GM18526 (cell line): ENCODE results near the gene ZNF74.

Experiments used
- POLR2A ChIP-seq: IDR thresholded peaks from 3 replicates; pipeline ENCODE4 v1.6.1; 2011; ENCODE audit not compliant: insufficient read length; ENCODE audit errors: extremely low read depth

ZNF74 gene

GRCh38 chr22:20408891-20409290 is 14.9 kb downstream of the ZNF74 start:
- no peak for TF ChIP-seq POLR2A

- TF ChIP-seq POLR2A: no peak
These were observed 18.7 kb downstream of the ZNF74 start for GRCh38 chr22:20412474-20413216.

GRCh38 chr22:20413217-20414058 is 19.5 kb downstream of the ZNF74 start:
- TF ChIP-seq POLR2A: no peak

- no peak for TF ChIP-seq POLR2A
These were observed 20.1 kb downstream of the ZNF74 start for GRCh38 chr22:20414059-20414440.

- no peak for TF ChIP-seq POLR2A
These were observed 20.5 kb downstream of the ZNF74 start for GRCh38 chr22:20414450-20414849.

GRCh38 chr22:20418211-20418788 is 24.3 kb downstream of the ZNF74 start:
- no peak for TF ChIP-seq POLR2A

GRCh38 chr22:20419664-20419951 is 25.7 kb downstream of the ZNF74 start:
- TF ChIP-seq POLR2A: no peak

- no peak for TF ChIP-seq POLR2A
These were observed 26.3 kb downstream of the ZNF74 start for GRCh38 chr22:20420157-20420842.

- TF ChIP-seq POLR2A: no peak
These were observed 27.5 kb downstream of the ZNF74 start for GRCh38 chr22:20421507-20421874.

- no peak for TF ChIP-seq POLR2A
These were observed 28.5 kb downstream of the ZNF74 start for GRCh38 chr22:20422271-20423007.

- no peak for TF ChIP-seq POLR2A
These were observed 29.3 kb downstream of the ZNF74 start for GRCh38 chr22:20423008-20423905.

GRCh38 chr22:20423906-20424551 is 30.1 kb downstream of the ZNF74 start:
- no peak for TF ChIP-seq POLR2A

- TF ChIP-seq POLR2A: no peak
These were observed 30.6 kb downstream of the ZNF74 start for GRCh38 chr22:20424568-20424931.
